GM21360 (cell line): ENCODE results near the gene TPGS1.
"Not testable (repeated sequence)": the region's sequence is repeated elsewhere in the genome, so short reads cannot be mapped to it uniquely, and the experiment has no call there.

ENCODE experiments used
- ATAC-seq: cut with Tn5 transposase; IDR thresholded peaks from one replicate; pipeline ENCODE4 v1.9.1; 2021; ENCODE audit warnings: mild to moderate bottlenecking, moderate library complexity; ENCODE audit not compliant: unreplicated experiment

Gene TPGS1

DNA sequence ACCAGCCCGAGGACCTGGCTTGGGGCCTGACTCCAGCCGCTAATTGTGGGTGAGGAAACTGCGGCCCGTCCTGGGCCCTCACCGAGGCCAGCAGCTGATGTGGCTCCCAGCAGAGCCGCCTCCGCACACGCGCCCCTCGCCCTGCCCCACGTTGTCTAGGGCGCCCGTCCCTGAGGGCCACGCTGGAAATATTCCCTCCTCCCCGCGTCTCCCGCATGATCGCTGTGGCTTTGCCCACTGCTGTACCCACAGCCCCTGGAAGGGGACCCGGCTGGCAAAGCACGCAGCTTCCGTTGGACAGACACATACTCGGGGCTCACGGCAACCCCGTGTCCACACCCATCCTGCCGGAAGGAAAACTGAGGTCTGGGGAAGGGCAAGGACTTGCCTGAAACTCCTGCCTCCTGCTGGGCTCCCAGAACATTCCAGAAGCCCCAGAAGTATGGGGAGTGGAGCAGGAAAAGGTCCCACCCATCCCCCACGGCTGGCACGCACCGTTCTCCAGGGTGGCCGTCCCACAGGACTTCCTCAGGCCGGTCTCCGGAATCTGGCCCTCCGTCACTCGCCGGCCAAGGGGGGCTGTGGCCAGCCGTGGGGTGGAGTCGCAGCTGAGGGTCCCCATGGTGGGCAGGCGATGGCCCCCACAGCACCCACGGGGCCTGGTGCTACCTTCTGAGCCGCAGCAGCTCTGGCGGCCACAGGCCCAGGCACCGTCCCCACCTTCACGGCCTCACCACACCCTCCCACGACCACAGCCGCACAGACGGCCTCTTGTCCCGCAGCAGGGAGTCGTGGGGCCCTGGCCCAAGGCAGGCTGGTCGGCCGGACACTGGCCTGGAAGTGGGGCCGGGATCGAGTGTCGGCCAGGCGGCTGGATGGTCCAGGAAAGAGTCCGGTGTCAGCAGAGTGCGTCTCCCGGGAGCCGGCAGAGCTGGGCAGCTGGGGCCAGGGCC, 32.9 kb upstream of the TPGS1 start:
- ATAC-seq: no peak

DNA sequence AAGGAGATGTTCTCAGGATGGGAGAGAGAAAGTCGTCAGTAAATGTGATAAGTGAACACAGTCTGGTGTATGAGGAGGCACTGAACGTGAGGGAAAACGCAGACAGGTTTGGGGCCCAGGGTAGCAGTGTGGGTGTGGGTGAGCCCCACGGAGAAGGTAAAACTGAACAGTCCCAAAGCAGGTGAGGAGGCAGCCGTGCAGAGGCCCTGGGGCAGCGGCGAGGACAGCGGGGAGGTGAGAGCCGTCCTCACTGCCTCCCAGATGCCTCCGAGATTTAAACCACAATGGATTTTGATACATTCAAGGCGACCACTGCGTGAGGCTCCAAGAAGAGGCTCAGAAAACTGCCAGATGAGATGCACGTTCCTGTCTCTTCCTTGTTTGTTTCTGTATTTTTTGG, 31.9 kb upstream of the TPGS1 start:
- no peak for ATAC-seq

DNA sequence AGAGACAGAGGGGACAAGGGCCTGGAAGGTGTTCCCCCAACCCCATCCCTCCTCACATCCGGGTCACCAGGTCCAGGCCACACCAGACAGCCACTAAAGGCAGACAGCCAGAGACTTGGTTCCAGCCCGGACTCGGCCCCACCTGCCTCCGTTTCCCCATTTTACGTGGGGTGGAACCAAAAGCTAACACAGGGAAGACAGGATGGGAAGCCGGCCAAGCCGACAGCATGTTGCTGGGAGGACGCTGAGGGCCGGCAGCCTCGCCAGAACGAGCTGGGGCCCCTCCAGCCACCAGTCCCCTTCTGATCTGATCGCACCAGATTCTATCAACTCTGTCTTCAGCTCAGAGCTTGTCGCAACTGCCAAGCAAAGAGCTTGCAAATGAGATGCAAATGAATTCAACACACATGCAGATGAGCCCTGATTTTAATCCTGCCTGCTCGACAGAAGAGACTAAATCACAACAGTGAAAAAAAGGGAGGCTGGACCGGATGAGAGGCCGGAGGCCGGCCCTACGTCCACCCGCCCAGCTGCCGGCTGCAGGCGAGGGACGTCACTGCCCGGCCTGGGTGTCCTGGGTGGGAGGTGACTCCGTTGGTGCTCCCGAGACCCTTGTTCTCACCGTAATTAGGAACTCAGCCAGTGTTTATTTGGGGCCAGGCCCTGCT, 28.9 kb upstream of the TPGS1 start:
- ATAC-seq: no peak

DNA sequence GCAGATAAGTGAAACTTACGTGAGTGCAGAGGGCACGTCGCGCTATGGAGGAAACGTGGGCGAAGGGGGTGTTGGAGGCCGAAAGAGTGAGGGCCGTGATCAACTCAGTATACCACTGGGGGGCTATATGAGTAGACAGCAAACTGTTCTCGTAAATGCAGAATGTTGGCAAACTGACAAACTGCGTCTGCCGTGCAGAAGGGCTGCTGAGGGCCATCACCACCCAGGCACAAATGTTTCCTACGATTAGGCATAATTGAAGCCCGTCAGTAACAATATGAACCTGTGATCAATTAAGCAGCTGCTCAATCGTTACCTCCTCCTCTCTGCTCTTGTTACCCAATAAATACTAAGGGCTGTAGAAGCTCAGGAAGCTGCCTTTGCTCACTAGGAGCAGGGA, 28.3 kb upstream of the TPGS1 start:
- ATAC-seq: no peak

DNA sequence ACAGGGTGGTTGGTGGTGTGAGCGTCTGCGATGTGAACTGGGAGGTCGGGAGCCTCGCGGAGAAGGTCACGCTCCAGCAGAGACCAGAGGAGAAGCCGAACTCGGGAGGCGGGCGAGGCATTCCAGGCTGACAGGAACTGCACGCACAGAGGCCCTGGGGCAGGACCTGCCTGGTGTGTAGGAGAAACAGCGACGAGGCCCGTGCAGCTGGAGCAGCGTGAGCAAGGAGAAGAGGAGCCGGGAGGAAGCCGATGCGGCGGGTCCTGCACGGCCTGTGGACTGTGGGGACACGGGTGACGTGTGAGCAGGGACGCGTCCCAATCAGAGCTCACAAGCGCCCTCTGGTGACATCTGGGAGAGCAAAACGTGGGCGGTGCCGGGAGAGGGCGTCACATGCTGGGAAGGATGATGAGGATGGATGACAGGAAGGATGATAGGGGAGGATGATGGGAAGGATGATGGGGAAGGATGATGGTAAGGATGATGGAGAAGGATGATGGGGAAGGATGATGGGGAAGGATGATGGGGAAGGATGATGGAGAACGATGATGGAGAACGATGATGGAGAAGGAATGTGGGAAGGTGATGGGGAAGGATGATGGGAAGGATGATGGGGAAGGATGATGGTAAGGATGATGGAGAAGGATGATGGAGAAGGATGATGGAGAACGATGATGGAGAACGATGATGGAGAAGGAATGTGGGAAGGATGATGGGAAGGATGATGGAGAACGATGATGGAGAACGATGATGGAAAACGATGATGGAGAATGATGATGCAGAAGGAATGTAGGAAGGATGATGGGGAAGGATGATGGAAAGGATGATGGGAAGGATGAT, 27.1 kb upstream of the TPGS1 start:
- no peak for ATAC-seq

DNA sequence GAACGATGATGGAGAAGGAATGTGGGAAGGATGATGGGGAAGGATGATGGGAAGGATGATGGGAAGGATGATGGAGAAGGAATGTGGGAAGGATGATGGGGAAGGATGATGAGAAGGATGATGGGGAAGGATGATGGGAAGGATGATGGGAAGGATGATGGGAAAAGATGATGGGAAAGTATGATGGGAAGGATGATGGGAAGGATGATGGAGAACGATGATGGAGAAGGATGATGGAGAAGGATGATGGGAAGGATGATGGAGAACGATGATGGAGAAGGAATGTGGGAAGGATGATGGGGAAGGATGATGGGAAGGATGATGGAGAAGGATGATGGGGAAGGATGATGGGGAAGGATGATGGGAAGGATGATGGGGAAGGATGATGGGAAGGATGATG, 26.2 kb upstream of the TPGS1 start:
- not testable (repeated sequence) for ATAC-seq

DNA sequence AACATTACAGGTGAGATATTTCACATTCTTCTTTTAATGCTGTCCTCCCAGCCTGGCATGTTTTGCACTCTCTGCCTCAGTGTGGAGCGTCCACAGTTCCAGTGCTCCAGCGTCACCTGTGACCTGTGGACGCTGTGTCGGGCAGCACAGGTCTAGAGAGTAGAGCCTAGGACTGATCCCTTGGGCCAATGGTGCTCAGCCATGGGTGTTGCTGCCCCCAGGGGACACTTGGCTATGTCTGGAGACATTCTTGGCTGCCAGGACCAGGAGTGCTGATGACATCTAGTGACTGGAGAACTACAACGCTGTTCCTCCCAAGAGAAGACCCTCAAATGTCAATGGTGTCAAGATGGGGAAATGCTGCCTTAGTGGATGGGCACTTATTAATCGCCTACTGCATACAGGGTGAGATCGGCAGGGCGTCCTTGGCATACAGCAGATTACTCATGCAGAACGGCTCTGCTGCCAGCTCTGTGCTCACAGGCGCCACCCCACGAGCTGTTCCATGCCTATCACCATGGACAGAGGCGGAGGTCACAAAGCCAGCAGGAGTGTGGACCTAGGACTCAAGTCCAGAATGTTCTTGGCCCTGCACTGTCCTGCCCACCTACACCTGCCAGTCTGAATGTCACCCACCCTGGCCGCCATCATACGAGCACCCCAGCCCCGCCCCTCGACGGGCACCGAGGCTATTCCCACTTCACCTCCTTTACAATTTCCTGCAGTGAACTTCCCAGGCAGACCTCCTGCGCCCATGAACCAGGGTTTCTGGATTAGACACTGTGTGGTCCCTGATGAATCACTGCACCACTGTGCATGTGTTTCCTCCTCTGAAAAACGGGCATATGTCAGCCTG, 24.9 kb upstream of the TPGS1 start:
- ATAC-seq: no peak

DNA sequence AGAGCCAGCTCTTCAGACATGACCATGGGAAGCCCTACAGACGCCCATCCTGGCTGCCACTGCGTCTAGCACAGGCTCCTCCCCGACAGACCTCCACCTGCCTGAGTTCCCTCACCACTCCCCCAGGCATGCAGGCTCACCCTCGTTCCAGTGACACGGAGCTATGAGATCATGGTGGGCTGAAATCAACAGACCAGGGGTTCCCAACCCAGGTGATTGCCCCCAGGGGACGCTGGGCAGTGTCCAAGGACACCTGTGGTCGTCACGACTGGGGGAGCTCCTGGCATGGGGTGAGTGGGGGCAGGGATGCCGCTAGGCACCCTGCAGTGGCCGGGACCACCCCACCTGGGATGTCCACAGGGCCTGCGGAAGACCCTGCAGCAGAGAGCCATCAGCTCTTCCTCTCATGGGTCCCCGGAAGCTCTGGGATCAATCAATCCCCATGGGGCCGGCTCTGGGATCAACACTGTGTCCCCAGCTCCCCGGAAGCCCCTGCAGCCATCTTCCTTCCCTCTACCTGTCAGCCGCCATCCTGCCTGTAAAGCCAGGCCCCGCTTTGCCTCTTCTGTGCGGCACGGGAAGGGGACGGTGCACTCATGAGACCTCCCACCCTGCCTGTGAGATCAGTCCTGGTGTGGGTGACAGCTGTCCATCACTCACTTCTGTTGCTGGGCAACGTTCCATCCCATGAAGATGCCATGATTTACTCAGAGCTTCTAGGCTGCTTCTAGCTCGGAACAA, 23.8 kb upstream of the TPGS1 start:
- ATAC-seq: no peak

DNA sequence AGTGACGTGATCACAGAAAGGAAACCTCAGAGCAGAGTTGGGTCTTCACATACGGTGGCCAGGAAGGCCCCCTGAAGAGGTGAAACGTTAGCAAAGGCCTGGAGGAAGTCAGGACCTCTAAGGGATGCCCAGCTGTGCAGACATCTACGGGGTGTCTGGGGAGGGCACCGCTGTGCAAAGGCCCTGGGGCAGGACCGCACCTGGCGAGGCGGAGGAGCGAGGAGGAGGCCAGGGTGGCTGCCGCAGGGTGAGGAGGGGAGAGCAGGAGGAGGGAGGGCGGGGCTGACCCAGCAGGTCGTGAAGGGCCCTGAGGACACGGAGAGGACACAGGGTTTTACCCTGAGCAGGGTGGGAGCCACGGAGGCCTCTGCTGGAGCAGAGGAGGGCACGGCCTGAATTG, 22.8 kb upstream of the TPGS1 start:
- no peak for ATAC-seq

DNA sequence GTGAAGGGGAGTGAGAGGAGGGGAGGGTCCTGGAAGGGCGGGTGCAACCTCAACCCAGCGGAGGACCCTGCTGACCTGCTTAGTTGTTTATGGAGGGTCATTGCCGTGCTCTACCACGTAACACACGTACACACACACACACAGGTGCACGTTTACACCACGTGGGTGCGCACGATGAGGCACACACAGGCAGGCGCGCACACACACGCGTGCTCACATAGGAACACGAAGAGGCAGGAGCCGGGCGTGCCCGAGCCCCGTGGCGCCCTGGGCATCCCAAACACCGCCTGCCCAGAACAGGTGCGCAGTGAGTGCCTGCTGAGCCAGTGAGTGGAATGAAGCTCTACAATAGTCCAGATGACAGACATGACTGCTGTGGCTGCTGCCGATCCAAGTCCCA, 22.2 kb upstream of the TPGS1 start:
- no peak for ATAC-seq

DNA sequence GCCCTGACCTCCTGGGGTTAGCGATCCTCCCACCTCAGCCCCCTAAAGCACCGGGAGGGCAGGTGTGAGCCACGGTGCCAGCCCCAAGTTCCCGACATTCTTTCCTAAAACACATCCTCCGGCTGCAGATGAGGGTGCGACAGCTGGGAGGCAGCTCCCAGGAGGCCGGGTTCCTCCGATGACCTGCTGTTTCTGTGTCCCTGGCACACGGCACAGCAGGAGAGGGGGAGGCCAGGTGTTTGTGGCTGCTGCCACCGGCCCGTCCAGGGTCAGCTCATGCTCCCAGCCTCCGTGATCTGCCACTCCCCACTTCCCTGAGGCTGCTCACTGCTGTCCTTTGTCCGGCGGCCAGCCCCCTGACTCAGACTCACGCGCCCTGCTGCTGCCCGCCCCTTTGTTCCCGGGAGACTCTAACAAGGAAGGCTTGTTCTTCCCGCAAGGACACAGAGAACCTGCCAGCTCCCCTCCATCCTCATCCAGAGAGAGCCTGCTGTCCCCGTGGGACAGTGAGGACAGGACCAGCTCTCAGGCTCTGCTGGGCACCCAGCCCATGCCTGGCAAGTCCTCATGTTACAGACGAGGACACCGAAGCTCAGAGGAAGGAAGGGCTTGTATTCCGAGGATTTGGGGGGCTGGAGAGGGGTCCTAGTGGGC, 21.6 kb upstream of the TPGS1 start:
- ATAC-seq: no peak

DNA sequence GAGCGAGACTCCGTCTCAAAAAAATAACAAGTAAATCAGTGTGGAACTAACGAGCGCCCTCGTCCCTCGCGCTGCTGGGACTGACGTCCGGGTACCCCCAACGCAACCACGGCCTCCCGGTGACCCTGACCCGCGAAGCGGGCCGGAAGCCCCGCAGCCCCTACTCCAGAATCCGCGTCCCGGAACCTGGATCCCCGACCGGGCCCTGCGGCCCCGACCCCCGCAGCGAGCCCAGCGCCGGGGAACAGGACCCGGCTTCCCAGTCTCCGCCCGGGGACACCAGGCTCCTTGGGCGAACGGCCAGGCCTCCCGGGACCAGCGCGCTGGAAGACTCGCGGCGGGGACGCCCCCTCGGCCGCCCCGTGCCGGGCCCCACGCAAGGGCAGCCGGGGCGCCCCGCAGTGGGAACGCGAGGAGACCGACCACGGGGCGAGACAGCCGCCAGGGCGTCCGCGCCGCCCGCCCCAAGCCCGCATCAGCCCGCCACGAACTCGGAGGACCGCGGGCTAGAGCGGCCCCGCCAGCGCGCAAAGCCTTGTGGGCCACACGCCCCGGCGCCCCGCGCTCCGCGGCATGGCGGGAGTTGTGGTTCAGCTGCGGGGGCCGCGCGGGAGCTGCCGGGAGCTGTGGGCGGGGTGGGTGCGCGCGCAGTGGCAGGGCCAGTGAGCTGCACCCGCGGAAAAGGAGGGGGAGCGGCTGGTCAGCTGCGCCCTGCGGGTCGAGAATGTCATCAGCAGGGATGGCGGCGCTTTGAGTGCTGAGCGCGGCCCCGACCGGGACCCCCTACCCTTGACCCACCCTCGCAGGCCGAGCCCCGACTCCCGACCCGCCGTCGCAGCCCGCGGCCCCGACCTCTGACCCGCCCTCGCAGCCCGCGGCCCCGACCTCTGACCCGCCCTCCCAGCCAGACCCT, 18.5 kb upstream of the TPGS1 start:
- peak; percentile 60 for ATAC-seq

DNA sequence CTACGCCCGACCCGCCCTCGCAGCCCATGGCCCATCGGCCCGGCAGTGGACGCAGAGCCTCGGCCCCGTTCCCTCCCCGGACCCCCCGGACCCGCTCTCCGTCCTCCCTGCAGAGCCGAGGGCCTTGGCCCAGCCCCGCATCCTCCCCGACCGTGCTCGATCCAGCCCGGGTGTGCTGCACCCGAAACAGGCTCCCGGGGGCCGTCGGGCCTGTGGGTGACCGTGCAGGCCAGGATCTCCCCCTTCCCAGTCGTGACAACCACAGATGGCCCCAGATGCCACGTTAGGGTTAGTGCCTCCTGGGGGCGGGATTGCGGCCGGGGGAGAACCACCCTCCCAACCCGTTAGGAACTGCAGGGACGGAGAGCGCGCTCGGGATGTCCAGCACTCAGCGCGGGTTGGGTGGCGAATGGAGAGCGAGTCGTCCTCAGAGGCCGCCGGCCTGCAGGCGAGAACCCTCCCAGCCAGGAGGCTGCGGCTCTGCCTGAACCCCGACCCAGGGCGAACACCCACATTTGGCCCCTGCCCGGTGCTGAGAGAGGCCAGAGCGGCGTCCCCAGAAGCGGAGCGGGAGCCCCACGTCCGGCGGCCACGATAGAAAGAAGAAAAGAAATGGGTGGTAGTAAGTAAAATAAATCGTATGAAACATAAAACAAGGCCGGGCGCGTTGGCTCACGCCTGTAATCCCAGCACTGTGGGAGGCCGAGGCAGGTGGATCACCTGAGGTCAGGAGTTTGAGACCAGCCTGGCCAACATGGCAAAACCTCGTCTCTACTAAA, 17.7 kb upstream of the TPGS1 start:
- no peak for ATAC-seq

DNA sequence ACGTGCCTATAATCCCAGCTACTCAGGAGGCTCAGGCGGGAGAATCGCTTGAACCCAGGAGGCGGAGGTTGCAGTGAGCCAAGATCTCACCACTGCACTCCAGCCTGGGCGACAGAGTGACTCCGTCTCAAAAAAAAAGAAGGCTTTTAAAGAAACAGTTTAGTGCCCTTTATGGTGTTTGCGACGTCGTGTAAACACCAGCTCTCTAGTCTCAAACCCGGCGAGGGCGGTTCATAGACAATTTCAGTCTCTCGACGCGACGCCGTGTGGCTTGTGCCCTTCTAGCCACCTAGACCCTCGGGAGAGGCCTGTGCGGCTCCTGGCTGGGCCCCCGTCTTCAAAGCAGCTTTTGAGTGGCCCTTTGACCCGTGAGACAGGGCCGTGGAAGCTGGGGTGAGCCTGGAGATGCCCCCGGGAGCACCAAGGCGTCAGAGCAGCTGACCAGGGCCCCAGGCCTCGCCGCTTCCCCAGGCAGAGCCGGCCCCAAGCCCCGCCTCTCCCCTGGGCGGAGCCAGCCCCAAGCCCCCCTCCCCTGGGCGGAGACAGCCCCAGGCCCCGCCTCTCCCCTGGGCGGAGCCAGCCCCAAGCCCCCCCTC, 16.1 kb upstream of the TPGS1 start:
- no peak for ATAC-seq

DNA sequence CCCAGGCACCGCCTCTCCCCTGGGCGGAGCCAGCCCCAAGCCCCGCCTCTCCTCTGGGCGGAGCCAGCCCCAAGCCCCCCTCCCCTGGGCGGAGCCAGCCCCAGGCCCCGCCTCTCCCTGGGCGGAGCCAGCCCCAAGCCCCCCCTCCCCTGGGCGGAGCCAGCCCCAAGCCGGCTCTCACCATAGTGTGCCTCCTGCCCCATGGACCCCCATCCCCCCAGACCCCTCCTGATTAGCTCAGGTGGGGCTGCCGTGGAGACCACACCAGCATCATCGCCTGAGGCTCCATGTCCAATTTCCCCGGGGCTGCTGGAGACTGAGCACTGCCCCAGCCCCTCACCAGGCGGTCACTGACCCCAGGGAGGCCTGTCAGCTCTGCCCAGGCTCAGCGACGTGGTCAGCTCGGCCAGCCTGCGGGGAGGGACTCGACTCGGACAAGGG, 15.2 kb upstream of the TPGS1 start:
- no peak for ATAC-seq

DNA sequence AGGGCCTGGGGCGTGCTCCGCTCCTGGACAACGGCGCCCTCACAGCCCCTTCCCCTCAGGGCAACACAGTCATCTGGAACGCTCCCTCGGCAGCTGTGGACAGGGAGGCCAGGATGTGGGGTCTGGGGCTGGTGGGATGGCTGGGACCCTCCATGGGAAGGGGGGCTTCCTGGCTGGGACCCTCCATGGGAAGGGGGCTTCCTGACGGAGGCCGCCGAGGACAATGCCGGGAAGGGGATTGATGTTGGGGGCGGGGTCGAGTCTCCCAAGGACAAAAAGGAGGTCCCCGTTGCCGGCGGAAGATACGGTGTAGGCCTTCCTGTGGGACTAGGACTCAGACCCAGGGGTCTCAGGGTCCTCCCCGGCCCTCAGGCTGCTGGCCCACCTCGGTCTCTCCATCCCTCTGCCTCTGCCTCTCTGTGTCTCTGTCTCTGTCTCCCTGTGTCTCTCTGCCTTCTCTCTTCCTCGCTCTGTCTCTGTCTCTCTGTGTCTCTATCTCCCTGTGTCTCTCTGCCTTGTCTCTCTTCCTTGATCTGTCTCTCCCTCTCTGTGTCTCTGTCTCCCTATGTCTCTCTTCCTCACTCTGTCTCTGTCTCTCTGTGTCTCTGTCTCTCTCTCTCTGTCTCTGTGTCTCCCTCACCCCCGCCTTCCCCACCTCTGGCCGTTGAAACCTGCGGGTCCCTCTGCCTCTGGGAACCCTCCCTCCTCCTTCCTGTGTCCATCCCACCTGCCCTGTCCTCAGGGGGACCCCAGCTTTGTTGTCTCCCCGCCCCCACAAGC, 13.7 kb upstream of the TPGS1 start:
- no peak for ATAC-seq
